GM21619 (cell line): ENCODE data around the gene KDELR3.
"Not testable (repeated sequence)": the region's sequence is repeated elsewhere in the genome, so short reads cannot be mapped to it uniquely, and the experiment has no call there.

Source experiments
- ATAC-seq: cut with Tn5 transposase; IDR thresholded peaks from one replicate; pipeline ENCODE4 v1.9.1; 2021; ENCODE audit not compliant: unreplicated experiment

The KDELR3 gene

GRCh38 chr22:38455530-38456271 is 12.2 kb upstream of the KDELR3 start:
- ATAC-seq = no peak

GRCh38 chr22:38456272-38456835 is 11.5 kb upstream of the KDELR3 start:
- ATAC-seq = no peak

- no peak for ATAC-seq
Measured at GRCh38 chr22:38456841-38457699, 10.8 kb upstream of the KDELR3 start.

- no peak for ATAC-seq
Measured at GRCh38 chr22:38460426-38460840, 7.5 kb upstream of the KDELR3 start.

GRCh38 chr22:38461057-38461413 is 6.9 kb upstream of the KDELR3 start:
- no peak for ATAC-seq

- ATAC-seq = no peak
Measured at GRCh38 chr22:38461414-38462081, 6.3 kb upstream of the KDELR3 start.

GRCh38 chr22:38462960-38463784 is 4.7 kb upstream of the KDELR3 start:
- ATAC-seq = no peak

- no peak for ATAC-seq
Measured at GRCh38 chr22:38464992-38465672, 2.8 kb upstream of the KDELR3 start.

- no peak for ATAC-seq
Measured at GRCh38 chr22:38465673-38466490, 2.0 kb upstream of the KDELR3 start.

GRCh38 chr22:38467438-38467903 is 425 bp upstream of the KDELR3 start:
- no peak for ATAC-seq

GRCh38 chr22:38468443-38469305 is 778 bp downstream of the KDELR3 start:
- no peak for ATAC-seq

GRCh38 chr22:38469306-38469781 is 1.4 kb downstream of the KDELR3 start:
- ATAC-seq = no peak

GRCh38 chr22:38470179-38470578 is 2.3 kb downstream of the KDELR3 start:
- not testable (repeated sequence) for ATAC-seq

GRCh38 chr22:38471237-38471636 is 3.3 kb downstream of the KDELR3 start:
- no peak for ATAC-seq

GRCh38 chr22:38474003-38474607 is 6.2 kb downstream of the KDELR3 start:
- ATAC-seq = no peak

- ATAC-seq = no peak
Measured at GRCh38 chr22:38477585-38477984, 9.7 kb downstream of the KDELR3 start.

- no peak for ATAC-seq
Measured at GRCh38 chr22:38479096-38479837, 11.4 kb downstream of the KDELR3 start.
